ENCODE data around the gene MAN1A2.

MAN1A2 gene

GRCh38 chr1:117567976-117568375 is 200.7 kb downstream of the MAN1A2 start:
- Histone ChIP-seq H3K27ac (no peak overlapping the region), H3K4me3 (IDR thresholded peaks at IDR 0.05; ENCODE audit: insufficient read depth, low read depth, low read length) (no peak overlapping the region), H3K9ac (no peak overlapping the region), H3K79me2 (ENCODE audit: insufficient read depth, low read depth) (no peaks in the 10 kb centered on the region), H3K4me1 (ENCODE audit: low read depth, poor library complexity, severe bottlenecking) (no peaks in the 10 kb centered on the region), H4K20me1 (ENCODE audit: insufficient read depth) (no peaks in the 10 kb centered on the region), H3K36me3 (ENCODE audit: insufficient read depth) (no peaks in the 10 kb centered on the region), H3K27me3 (ENCODE audit: insufficient read depth, low read depth) (no peaks in the 10 kb centered on the region), H3K4me2 (no peak overlapping the region), H2AFZ (ENCODE audit: low read depth) (no peak overlapping the region)
- no peak for TF ChIP-seq CTCF (conservative IDR thresholded peaks at IDR 0.05; ENCODE audit: low read depth, low read length)

GRCh38 chr1:117568999-117569398 is 201.8 kb downstream of the MAN1A2 start:
- Histone ChIP-seq H3K27me3 (ENCODE audit: insufficient read depth, low read depth) (no peaks in the 10 kb centered on the region), H3K4me3 (IDR thresholded peaks at IDR 0.05; ENCODE audit: insufficient read depth, low read depth, low read length) (no peak overlapping the region), H4K20me1 (ENCODE audit: insufficient read depth) (no peaks in the 10 kb centered on the region), H3K4me1 (ENCODE audit: low read depth, poor library complexity, severe bottlenecking) (no peaks in the 10 kb centered on the region), H3K4me2 (no peak overlapping the region), H3K27ac (no peak overlapping the region), H3K36me3 (ENCODE audit: insufficient read depth) (no peaks in the 10 kb centered on the region), H3K9ac (no peak overlapping the region), H2AFZ (ENCODE audit: low read depth) (no peak overlapping the region), H3K79me2 (ENCODE audit: insufficient read depth, low read depth) (no peaks in the 10 kb centered on the region)
- TF ChIP-seq CTCF (conservative IDR thresholded peaks at IDR 0.05; ENCODE audit: low read depth, low read length) = no peak

- Histone ChIP-seq H4K20me1 (ENCODE audit: insufficient read depth) (no peaks in the 10 kb centered on the region), H3K4me3 (IDR thresholded peaks at IDR 0.05; ENCODE audit: insufficient read depth, low read depth, low read length) (no peak overlapping the region), H3K27ac (no peak overlapping the region), H3K36me3 (ENCODE audit: insufficient read depth) (no peaks in the 10 kb centered on the region), H2AFZ (ENCODE audit: low read depth) (no peak overlapping the region), H3K79me2 (ENCODE audit: insufficient read depth, low read depth) (no peaks in the 10 kb centered on the region), H3K4me2 (no peak overlapping the region), H3K27me3 (ENCODE audit: insufficient read depth, low read depth) (no peaks in the 10 kb centered on the region), H3K4me1 (ENCODE audit: low read depth, poor library complexity, severe bottlenecking) (no peaks in the 10 kb centered on the region), H3K9ac (no peak overlapping the region)
- TF ChIP-seq CTCF (conservative IDR thresholded peaks at IDR 0.05; ENCODE audit: low read depth, low read length) = no peak
Observed at GRCh38 chr1:117569856-117570255, 202.6 kb downstream of the MAN1A2 start.

- no peak for TF ChIP-seq CTCF (conservative IDR thresholded peaks at IDR 0.05; ENCODE audit: low read depth, low read length)
- H2AFZ ChIP-seq (ENCODE audit: low read depth) = no peak overlapping the region
Observed at GRCh38 chr1:117570988-117571409, 203.8 kb downstream of the MAN1A2 start.

More at GRCh38 chr1:117570988-117571409, 203.8 kb downstream of the MAN1A2 start:
- no peak overlapping the region for H3K4me2 ChIP-seq
- H4K20me1 ChIP-seq (ENCODE audit: insufficient read depth) = no peaks in the 10 kb centered on the region
- H3K27me3 ChIP-seq (ENCODE audit: insufficient read depth, low read depth) = no peaks in the 10 kb centered on the region
- no peak overlapping the region for H3K27ac ChIP-seq
- no peaks in the 10 kb centered on the region for H3K79me2 ChIP-seq (ENCODE audit: insufficient read depth, low read depth)
- H3K4me3 ChIP-seq (IDR thresholded peaks at IDR 0.05; ENCODE audit: insufficient read depth, low read depth, low read length) = no peak overlapping the region
- no peaks in the 10 kb centered on the region for H3K36me3 ChIP-seq (ENCODE audit: insufficient read depth)
- H3K4me1 ChIP-seq (ENCODE audit: low read depth, poor library complexity, severe bottlenecking) = no peaks in the 10 kb centered on the region
- no peak overlapping the region for H3K9ac ChIP-seq
